Iris pigment epithelial cell (primary cell): ENCODE data around the gene ZMYND8.

Experiments used
- DNase-seq: peaks from one replicate; pipeline ENCODE4 v3.0.0-alpha.2; 2011; ENCODE audit warnings: low read depth

The ZMYND8 gene

DNA sequence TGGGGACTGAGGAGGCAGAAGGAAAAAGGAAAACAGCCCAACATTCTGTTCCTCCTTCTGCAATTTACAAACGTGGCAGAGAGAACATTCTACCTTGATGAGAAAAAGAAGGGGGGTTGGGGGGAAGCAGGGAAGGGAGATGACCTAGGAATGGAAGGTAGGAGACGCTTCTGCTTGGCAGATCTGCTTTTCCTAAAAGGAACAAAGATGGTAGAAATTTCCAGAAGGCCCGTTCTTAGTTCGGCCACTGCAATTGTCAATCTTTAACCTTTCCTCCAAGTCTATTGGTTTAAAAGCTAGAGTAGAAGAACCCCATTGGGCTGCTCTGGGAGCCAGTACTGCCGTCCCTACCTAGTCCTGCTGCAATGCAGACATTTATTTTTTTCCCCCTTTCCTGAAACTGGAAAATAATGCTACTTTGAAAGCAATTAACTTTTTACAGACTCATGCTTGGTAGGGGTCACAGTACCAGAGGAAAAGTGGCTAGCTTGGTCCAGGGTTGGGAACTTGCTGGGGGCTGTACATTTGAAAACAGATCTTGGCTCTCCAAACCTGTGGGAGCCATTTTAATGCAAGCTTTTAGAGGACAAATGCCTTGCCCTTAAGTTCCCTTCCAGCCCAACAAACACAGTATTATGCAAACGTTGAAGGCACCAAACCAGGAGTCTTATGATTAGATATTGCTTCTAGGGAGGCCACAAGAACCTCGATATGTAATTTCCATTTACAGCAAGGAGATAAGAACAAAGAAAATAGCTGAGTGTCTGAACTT is 2.6 kb downstream of the ZMYND8 start:
- DNase-seq = peak; percentile 71

DNA sequence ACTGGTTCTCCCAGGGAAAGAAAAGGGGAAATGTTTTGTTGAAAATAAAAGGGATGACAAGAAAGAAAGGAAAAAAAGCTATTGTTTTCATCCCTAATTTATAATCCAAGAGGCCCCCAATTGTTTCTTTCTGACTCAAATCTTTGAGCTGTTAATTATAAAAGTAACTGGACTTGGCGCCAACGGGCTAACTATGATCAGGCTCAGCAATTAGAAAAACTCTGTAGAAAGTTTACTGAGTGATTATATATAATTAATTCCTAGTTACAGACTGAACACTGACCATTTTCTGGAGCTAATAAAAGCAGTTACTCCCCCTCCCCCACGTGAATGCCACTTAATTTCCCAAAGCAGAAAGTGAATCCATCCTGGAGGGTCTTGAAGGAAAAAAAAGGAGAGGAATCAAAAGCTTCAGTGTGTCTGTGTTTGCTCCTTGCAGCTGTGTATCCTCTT is 3.2 kb downstream of the ZMYND8 start:
- DNase-seq = no peak

DNA sequence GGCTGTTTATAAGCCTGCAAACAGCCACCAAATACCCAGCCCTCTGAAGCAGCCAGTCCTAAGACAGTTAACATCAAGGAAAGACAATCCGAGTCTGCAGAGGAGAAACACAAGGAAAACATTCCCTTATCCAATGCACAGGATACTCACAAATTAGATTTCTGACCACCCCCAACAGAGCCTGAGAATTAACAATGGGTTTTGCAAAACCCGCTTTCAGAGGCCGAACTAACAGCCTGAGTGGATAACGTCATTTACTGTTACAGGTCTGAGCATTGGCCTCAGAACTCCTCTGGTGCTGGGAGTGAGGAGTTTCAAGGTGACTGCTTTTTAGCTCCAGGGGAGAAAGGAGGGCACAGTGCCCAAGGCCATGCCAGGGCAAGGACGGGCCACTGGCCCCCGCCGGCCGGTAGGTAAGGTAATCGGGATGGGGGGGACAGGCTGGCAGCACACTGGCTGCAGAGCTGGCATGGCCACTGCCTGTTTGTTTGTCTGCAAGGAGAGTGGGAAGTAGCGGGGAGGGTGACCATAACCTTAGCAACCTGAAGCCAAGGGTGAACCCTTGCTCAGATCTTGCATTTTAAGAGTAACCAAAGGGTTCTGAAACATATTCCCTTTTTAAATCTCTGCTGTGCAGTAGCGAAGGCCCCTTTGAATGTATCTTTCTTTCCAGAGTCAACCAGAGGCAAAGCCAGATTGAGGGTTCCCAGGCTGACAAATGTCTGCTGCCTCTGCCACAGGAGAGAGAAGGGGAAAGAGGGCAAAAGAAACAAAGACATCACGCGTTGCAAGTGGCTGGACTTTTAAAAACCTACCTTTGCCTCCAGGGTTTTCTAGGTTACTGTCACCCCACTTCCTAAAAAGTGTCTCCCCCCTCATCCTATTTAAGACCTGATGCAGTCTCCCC is 3.9 kb downstream of the ZMYND8 start:
- DNase-seq = peak; percentile 63

- DNase-seq = peak; percentile 39
Measured at GRCh38 chr20:47351643-47352331, 4.7 kb downstream of the ZMYND8 start.

DNA sequence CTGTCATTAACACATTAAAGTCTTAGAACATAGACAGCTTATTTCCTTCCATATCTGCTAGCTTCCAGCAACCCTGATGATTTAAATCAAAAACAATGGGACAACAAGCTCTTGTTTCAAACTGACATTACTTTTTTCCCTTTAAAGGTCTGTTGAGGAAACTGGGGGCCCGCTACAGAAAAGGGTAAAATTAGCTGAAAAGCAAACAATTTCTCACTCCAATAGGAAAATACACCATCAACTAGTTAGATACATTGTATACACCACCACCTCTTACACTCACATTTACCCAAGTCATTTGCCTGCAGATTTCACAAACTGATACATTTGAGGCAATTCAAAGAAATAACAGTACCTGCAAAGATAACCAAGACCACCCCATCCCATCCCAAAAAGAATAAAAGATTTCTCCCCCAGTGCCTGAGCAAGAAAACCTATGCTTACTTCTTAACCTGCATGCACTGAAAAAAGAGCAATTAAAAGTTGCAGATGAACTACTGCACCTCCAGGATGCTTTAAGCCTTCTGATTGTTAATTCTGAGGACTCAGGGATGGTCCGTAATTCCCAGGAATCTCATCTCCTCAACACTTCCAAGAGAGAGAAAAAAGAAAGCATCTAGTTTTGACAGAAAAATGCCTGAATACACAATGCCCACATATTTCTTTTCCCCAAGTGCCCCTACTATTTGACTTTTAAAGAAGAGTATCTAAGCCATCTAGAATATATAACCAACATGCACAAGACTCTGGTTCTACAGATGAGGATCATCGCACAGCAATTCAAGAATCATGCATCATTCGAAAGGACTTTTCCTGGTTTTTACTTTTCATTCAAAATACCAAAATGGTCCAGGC is 5.6 kb downstream of the ZMYND8 start:
- DNase-seq = no peak

DNA sequence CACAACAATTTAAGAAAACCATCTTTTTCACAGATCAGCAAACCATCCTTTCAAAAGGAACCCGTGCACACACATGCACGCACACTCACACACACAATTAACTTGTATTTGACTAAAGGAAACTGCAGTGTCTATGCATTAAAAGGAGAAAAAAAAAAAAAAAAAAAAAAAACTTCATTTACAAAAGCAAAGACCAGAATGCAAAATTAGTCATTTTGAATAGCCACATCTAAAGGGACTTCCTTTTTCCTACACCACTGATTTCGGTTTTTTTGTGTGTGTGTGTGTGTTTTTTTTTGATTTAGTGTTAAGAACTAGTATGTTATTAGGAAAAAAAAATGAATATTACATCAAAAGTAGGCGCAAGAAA is 6.3 kb downstream of the ZMYND8 start:
- DNase-seq = no peak

DNA sequence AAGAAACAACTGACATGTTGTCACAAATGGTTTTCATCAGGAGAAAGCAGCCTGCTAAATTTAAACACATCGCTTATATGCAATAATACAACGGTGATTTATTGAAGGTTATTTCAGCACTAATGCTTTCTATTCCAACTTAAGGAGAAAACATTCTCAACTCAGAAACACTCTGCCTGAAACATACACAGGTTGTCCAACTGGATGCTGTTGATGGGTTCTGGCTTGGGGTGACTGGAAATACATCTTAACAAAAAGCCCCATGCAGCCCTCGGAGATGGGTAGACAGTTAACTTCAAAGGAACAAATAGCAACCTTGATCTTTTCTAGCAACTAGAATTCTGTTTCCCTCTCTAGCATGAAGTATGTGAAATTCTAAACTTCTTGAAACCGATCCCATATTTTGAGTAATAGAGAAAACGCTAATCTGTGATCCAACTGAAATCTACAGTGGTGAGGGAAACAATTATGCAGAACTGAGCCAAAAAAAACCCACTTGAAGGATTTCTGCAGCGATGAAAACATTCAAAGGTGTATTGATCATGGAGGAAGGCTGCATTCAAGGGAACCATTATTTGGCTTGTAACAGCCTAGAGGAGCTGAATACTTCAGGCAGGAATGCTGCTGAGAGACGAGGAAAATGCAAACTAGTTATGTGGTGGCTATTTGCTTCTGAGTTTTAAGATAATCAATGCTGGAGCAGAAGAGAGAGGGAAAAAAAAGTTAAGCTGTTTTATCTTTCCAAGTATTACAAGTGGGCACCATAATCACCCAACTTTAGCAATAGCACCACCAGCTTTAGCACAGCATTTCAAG is 6.9 kb downstream of the ZMYND8 start:
- peak; percentile 63 for DNase-seq

DNA sequence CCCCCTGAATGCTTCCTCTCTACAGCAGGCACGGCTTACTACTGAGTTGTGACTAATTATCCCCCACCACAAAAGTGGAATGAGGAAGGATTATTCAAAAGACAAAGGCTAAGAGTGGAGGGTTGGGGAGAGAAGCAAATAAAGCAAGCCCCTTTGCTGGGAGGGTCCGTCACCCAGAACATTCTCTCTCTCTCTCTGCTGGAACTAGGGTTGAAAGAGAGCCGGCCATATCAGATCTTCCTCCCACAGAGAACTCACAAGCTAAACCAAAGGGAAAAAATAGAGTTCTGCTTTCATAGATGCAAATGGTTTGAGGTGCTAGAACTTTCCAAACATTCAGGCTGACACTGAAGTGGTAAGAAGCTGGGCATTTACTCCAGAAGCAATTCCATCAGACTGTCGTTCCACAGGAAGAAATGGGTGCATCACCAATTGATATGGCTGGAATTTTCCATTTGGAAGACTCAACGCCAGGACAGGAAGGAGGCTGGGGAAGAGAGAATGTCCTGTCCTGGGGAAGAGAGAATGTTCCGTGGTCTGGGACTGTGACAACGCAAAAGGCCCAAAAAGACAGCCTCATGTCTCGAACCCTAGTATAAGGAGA is 7.9 kb downstream of the ZMYND8 start:
- DNase-seq = peak; percentile 33

DNA sequence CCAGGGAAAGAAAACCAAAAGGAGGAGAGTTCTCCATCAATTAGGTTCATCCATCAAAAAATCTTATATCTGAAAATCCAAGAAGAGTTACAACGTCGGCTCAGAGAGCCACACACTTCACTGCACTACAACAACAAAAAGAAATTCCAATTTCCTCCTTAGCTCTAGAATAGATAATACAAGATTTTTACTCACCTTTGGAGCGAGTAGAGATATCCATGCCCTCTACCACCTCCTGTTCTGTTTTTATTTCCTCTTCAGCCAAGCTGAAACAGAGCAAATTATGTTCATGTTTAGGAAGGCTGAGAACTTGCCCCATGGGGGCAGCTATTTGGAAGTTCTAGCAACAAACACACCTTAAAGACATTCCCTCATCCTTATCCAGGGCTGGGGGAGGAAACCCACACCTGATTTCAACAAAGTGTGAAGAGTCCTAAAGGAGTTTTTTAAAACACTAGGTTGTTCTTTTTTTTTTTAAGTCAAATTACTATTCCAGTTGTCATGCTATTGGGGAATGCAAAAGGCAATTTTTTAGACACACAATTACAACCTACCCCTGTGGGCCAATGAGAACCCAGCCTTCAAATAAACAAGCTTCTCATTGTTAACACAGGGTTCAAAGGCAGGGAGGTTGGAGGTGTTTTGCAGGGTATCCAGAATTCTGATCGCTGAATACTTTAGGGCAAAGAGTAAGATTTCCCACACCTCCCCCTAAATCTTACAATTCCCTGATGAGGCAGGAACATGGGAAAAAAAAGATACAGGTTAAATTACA is 8.7 kb downstream of the ZMYND8 start:
- DNase-seq = peak; percentile 45

DNA sequence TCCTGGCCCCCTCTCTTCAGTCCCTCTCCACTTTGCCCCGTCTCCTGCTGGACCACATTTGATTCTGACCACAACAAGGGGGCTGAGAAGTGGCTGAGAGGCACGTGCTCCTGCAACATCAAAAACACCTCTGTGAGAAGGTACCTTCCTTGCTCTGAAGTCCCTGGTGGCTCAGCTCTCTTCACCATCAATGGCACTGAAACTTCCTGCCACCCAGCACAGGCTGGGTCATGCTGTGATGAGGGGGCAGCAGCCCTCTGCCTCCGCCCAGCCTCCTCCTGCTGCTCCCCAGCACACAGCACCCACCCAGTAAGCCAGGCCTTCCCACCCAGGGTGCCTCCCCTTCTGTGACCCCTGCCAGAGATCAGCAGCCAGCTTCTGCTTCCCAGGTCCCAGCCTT is 10.3 kb downstream of the ZMYND8 start:
- no peak for DNase-seq

DNA sequence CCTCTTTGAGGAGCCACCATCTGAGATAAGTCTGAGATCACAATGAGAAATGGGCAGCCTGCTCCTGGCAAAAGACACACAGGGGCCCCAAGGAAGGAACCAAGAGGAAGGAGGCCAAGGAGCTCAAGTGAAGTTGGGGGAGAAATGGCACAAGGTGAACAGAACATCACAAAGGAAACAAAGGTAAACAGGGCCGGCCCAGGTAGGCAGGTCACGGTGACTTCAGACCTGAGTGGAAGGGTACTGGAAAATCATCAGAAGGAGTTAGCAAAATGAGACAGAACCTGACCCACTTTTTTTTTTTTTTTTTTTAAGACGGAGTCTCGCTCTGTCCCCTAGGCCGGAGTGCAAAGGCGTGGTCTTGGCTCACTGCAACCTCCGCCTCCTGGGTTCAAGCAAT is 11.3 kb downstream of the ZMYND8 start:
- no peak for DNase-seq

- peak; percentile 70 for DNase-seq
Measured at GRCh38 chr20:47343007-47343472, 13.5 kb downstream of the ZMYND8 start.

- no peak for DNase-seq
Measured at GRCh38 chr20:47338131-47338628, 18.3 kb downstream of the ZMYND8 start.

DNA sequence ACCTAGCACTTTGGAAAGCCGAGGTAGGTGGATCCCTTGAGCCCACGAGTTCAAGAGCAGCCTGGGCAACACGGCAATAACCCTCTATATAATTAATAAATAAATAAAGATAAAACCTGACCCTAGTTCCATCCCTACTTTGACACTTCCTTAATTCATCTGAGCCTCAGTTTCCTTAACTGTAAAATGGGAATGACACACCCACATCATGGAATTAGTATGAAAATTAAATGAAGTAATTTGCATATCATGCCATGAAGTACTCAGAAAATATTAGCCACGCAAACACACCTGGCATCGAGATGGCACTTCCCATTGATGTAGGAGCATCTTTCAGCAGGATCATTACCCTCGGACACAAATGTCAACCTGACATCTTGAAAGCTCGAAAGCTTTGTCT is 19.1 kb downstream of the ZMYND8 start:
- no peak for DNase-seq

GRCh38 chr20:47336129-47336754 is 20.3 kb downstream of the ZMYND8 start:
- DNase-seq = peak; percentile 83

GRCh38 chr20:47335251-47336128 is 21.0 kb downstream of the ZMYND8 start:
- no peak for DNase-seq

DNA sequence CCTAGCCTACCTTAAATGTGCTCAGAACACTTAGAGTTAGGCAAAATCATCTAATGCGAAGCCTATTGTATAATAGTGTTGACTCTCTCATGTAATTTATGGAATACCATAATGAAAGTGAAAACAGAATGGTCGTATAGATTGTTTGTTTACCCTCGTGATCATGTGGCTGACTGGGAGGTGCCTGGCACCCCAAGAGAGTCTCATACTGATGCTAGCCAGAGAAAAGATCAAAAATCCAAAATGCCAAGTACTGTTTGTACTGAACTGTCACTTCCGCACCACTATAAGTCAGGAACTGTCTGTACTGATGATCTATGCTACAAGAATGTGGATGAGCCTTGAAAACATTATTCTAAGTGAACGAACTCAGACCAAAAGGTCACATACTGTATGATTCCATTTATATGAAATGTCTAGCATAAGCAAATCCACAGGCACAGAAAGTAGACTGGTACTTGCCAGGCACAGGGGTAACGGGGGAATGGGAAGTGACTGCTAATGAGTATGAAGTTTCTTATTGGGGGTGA is 22.4 kb downstream of the ZMYND8 start:
- peak; percentile 99 for DNase-seq
